ENCODE results near the gene CCDC92.

- no peak for TF ChIP-seq CTCF (IDR thresholded peaks at IDR 0.05)
- no peak for TF ChIP-seq EP300 (IDR thresholded peaks at IDR 0.05)
These were observed 6.9 kb upstream of the CCDC92 start for GRCh38 chr12:123979566-123979965.

Measured in suprapubic skin (tissue), 3 donors.